GM12891 (cell line): Measurements from ENCODE around the gene STAM.

Experiments used
- DNase-seq: peaks from one replicate; pipeline ENCODE4 v3.0.0; 2011; ENCODE audit warnings: low spot score; ENCODE audit not compliant: insufficient read length
- FAIRE-seq: peaks from 2 replicates; lab custom pipeline; 2011; peaks lifted over from hg19 to GRCh38; lab: Jason Lieb, UNC
- PAX5 ChIP-seq: IDR thresholded peaks from 2 replicates; pipeline ENCODE4 v1.6.1; 2011; ENCODE audit warnings: low read length, moderate library complexity, mild to moderate bottlenecking; ENCODE audit not compliant: insufficient read depth, severe bottlenecking
- POLR2A ChIP-seq: IDR thresholded peaks from 2 replicates; pipeline ENCODE4 v1.6.1; 2011; ENCODE audit warnings: low read depth, low read length, control low read depth
- POLR2AphosphoS5 ChIP-seq: IDR thresholded peaks from 2 replicates; pipeline ENCODE4 v1.6.1; 2011; ENCODE audit warnings: low read depth, low read length, control low read depth
- POU2F2 ChIP-seq: IDR thresholded peaks from 2 replicates; pipeline ENCODE4 v1.6.1; 2011; ENCODE audit warnings: low read depth, mild to moderate bottlenecking, control low read depth, low read length, moderate library complexity
- SPI1 ChIP-seq: IDR thresholded peaks from 2 replicates; pipeline ENCODE4 v1.6.1; 2011; ENCODE audit warnings: low read depth, low read length, control low read depth
- TAF1 ChIP-seq: IDR thresholded peaks from 2 replicates; pipeline ENCODE4 v1.6.1; 2011; ENCODE audit warnings: low read depth, low read length, control low read depth

The STAM gene

GRCh38 chr10:17689137-17689536 is 45.2 kb downstream of the STAM start:
- TF ChIP-seq SPI1 (no peak), POLR2A (no peak), PAX5 (no peak), TAF1 (no peak)
- FAIRE-seq: no peak
- DNase-seq: no peak

- no peak for FAIRE-seq
- TF ChIP-seq TAF1 (no peak), SPI1 (peak; percentile 64), POLR2A (no peak)
- DNase-seq: no peak
Measured at GRCh38 chr10:17693009-17693408, 49.1 kb downstream of the STAM start.

- no peak for TF ChIP-seq POLR2A
- FAIRE-seq: no peak
- DNase-seq: no peak
Measured at GRCh38 chr10:17698696-17699095, 54.7 kb downstream of the STAM start.

- FAIRE-seq (no peak), DNase-seq (no peak)
- TF ChIP-seq POU2F2: no peak
- TF ChIP-seq TAF1: no peak
- TF ChIP-seq PAX5: no peak
- TF ChIP-seq POLR2A: no peak
Measured at GRCh38 chr10:17701301-17701700, 57.4 kb downstream of the STAM start.

- peak; percentile 69 for FAIRE-seq
- no peak for DNase-seq
- TF ChIP-seq SPI1 (no peak), POLR2AphosphoS5 (no peak), PAX5 (no peak), TAF1 (no peak), POU2F2 (no peak), POLR2A (no peak)
Measured at GRCh38 chr10:17703706-17704105, 59.8 kb downstream of the STAM start.

GRCh38 chr10:17708821-17709220 is 64.9 kb downstream of the STAM start:
- TF ChIP-seq POU2F2 (no peak), PAX5 (no peak), TAF1 (no peak), POLR2AphosphoS5 (no peak), SPI1 (no peak), POLR2A (no peak)
- no peak for FAIRE-seq
- no peak for DNase-seq

- TF ChIP-seq POLR2AphosphoS5 (no peak), POU2F2 (no peak), POLR2A (no peak), PAX5 (no peak), TAF1 (no peak), SPI1 (no peak)
- DNase-seq (no peak), FAIRE-seq (no peak)
Measured at GRCh38 chr10:17709492-17709891, 65.5 kb downstream of the STAM start.

- TF ChIP-seq POLR2A (no peak), PAX5 (no peak), TAF1 (no peak), POLR2AphosphoS5 (no peak), SPI1 (no peak), POU2F2 (no peak)
- no peak for DNase-seq
- FAIRE-seq: no peak
Measured at GRCh38 chr10:17710181-17710580, 66.2 kb downstream of the STAM start.

- DNase-seq (no peak), FAIRE-seq (no peak)
- TF ChIP-seq TAF1 (no peak), POLR2AphosphoS5 (no peak), POU2F2 (no peak), SPI1 (no peak)
Measured at GRCh38 chr10:17712053-17712452, 68.1 kb downstream of the STAM start.

- DNase-seq (no peak), FAIRE-seq (no peak)
- TF ChIP-seq SPI1 (no peak), POU2F2 (no peak), PAX5 (no peak), POLR2A (no peak), POLR2AphosphoS5 (no peak)
Measured at GRCh38 chr10:17712717-17713471, 68.9 kb downstream of the STAM start.

GRCh38 chr10:17713758-17714157 is 69.8 kb downstream of the STAM start:
- TF ChIP-seq POU2F2: no peak
- TF ChIP-seq SPI1: no peak
- no peak for TF ChIP-seq POLR2A
- TF ChIP-seq POLR2AphosphoS5: no peak
- TF ChIP-seq PAX5: no peak
- TF ChIP-seq TAF1: no peak
- DNase-seq: no peak
- FAIRE-seq: no peak
